CD14-positive monocyte (primary cell): ENCODE results near the gene AVPR2. TPM values are rescaled to one million over a fixed set of nuclear protein-coding genes. Genes with fewer than 3 reads are reported as not detected.

ENCODE experiments used
- DNase-seq, 3 donors: peaks; one replicate each; pipeline ENCODE4 v3.0.0-alpha.2; 2011 to 2022
- H2AFZ ChIP-seq: 2 replicates; pipeline ENCODE4 v1.6.0; 2012; ENCODE audit warnings: mild to moderate bottlenecking, low read depth, low read length, inconsistent platforms; ENCODE audit not compliant: insufficient read depth, poor library complexity, severe bottlenecking
- H3K27ac ChIP-seq, 2 donors: 1 replicate in 1 of 2; 2 replicates in 1 of 2; pipeline ENCODE4 v1.5.1; 2012 to 2013; ENCODE audit warnings: low read length in 2 of 2, control low read depth in 1 of 2, inconsistent platforms in 1 of 2, low read depth in 1 of 2, mild to moderate bottlenecking in 1 of 2
- H3K27me3 ChIP-seq, 2 donors: one replicate each; pipeline versions ENCODE4 v1.6.0 to v1.6.1; 2011 to 2013; ENCODE audit warnings: low read length in 2 of 2; ENCODE audit not compliant: control insufficient read depth in 2 of 2, insufficient read depth in 2 of 2
- H3K36me3 ChIP-seq, 2 donors: replicated peaks in 1 of 2; 1 replicate in 1 of 2; 2 replicates in 1 of 2; pipeline versions ENCODE4 v1.5.1 to v1.6.1; 2012 to 2013; ENCODE audit warnings: low read length in 2 of 2, control low read depth in 1 of 2, inconsistent platforms in 1 of 2, mild to moderate bottlenecking in 1 of 2; ENCODE audit not compliant: insufficient read depth in 2 of 2, control insufficient read depth in 1 of 2
- H3K4me1 ChIP-seq, 2 donors: 1 replicate in 1 of 2; 2 replicates in 1 of 2; pipeline versions ENCODE4 v1.5.1 to v1.6.1; 2012 to 2013; ENCODE audit warnings: low read length in 2 of 2, control low read depth in 1 of 2, inconsistent platforms in 1 of 2, mild to moderate bottlenecking in 1 of 2, moderate library complexity in 1 of 2; ENCODE audit not compliant: insufficient read depth in 2 of 2, control insufficient read depth in 1 of 2
- H3K4me2 ChIP-seq: replicated peaks from 2 replicates; pipeline ENCODE3; 2012; ENCODE audit warnings: low read length, moderate library complexity, mild to moderate bottlenecking; ENCODE audit not compliant: poor library complexity, severe bottlenecking; ENCODE audit errors: extremely low read depth
- H3K4me3 ChIP-seq, 3 experiments: fragments of 200-600 bp in 1 of 3; sonication (generic) in 1 of 3; replicated peaks in 1 of 3; 1 replicate in 2 of 3; 2 replicates in 1 of 3; pipeline ENCODE4 v1.5.1; 2011 to 2013; ENCODE audit warnings: low read length in 3 of 3, mild to moderate bottlenecking in 3 of 3, control low read depth in 2 of 3, low read depth in 2 of 3, inconsistent platforms in 1 of 3, moderate library complexity in 1 of 3
- H3K79me2 ChIP-seq: 2 replicates; pipeline ENCODE4 v1.6.0; 2012; ENCODE audit warnings: mild to moderate bottlenecking, control low read depth, inconsistent platforms, low read length, moderate library complexity; ENCODE audit not compliant: insufficient read depth
- H3K9ac ChIP-seq: 2 replicates; pipeline ENCODE4 v1.6.0; 2017; ENCODE audit warnings: low read length, mild to moderate bottlenecking; ENCODE audit not compliant: insufficient read depth, poor library complexity, severe bottlenecking
- H3K9me3 ChIP-seq, 2 donors: replicated peaks in 1 of 2; 1 replicate in 1 of 2; 2 replicates in 1 of 2; pipeline versions ENCODE4 v1.5.1 to v1.6.1; 2012 to 2013; ENCODE audit warnings: low read length in 2 of 2, control low read depth in 1 of 2; ENCODE audit not compliant: control insufficient read depth in 1 of 2, insufficient read depth in 1 of 2
- H4K20me1 ChIP-seq: 2 replicates; pipeline ENCODE4 v1.6.0; 2012; ENCODE audit warnings: mild to moderate bottlenecking, low read length, control low read depth, moderate library complexity; ENCODE audit not compliant: insufficient read depth
- H3K27ac Mint-ChIP-seq, 7 donors: one replicate each; pipeline ENCODE4 v1.8.0; 2020; ENCODE audit warnings: mild to moderate bottlenecking in 7 of 7, mixed read lengths in 7 of 7, moderate library complexity in 6 of 7, inconsistent platforms in 2 of 7
- H3K27me3 Mint-ChIP-seq, 3 donors: one replicate each; pipeline ENCODE4 v1.8.0; 2021 to 2022; ENCODE audit warnings: low read depth in 3 of 3, mild to moderate bottlenecking in 3 of 3, mixed read lengths in 3 of 3, moderate library complexity in 3 of 3, inconsistent platforms in 1 of 3
- H3K36me3 Mint-ChIP-seq, 2 donors: one replicate each; pipeline ENCODE4 v1.8.0; 2020; ENCODE audit warnings: mixed read lengths in 2 of 2, inconsistent platforms in 1 of 2, mild to moderate bottlenecking in 1 of 2
- H3K4me1 Mint-ChIP-seq: one replicate; pipeline ENCODE4 v1.8.0; 2020; ENCODE audit warnings: mild to moderate bottlenecking, mixed read lengths
- H3K4me3 Mint-ChIP-seq, 2 donors: one replicate each; pipeline ENCODE4 v1.8.0; 2020; ENCODE audit warnings: mild to moderate bottlenecking in 2 of 2, mixed read lengths in 2 of 2, moderate library complexity in 1 of 2
- H3K9me3 Mint-ChIP-seq, 7 donors: one replicate each; pipeline ENCODE4 v1.8.0; 2020 to 2022; ENCODE audit warnings: mixed read lengths in 7 of 7, mild to moderate bottlenecking in 6 of 7, moderate library complexity in 6 of 7, inconsistent platforms in 2 of 7
- WGBS: methylation state at CpG from one replicate; pipeline ENCODE4 v1.1.5; 2013; ENCODE audit warnings: missing lambda C conversion rate; ENCODE audit not compliant: insufficient coverage; 5-methylcytosine and 5-hydroxymethylcytosine counted together
- intact Hi-C, 2 donors: fragments of 100-400 bp; cut with micrococcal nuclease; formaldehyde crosslinking; loops; one replicate each; pipeline versions ENCODE4 v1.15.0 to v1.15.1; 2023
- polyA plus RNA-seq, 3 donors: library from polyadenylated mRNA; depleted of rRNA in 1 of 3; unstranded in 2 of 3; stranded (reverse) in 1 of 3; fragments of 300-500 nt in 2 of 3; fragments of >200 nt in 1 of 3; fragmentation: Illumina TruSeq in 2 of 3; gene quantifications; 1 replicate in 2 of 3; 2 replicates in 1 of 3; pipeline ENCODE4 v1.2.3, GENCODE V29; 2012 to 2021
- TF ChIP-seq, protein P1 (sequence below): fragments of 200-600 bp; IDR thresholded peaks from one replicate; pipeline ENCODE4 v1.8.0; 2022; ENCODE audit warnings: antibody characterized with exemption, mild to moderate bottlenecking

AVPR2 gene
- polyA plus RNA-seq, 3 donors, result 0.14 to 0.27 TPM; not detected in 1

DNA sequence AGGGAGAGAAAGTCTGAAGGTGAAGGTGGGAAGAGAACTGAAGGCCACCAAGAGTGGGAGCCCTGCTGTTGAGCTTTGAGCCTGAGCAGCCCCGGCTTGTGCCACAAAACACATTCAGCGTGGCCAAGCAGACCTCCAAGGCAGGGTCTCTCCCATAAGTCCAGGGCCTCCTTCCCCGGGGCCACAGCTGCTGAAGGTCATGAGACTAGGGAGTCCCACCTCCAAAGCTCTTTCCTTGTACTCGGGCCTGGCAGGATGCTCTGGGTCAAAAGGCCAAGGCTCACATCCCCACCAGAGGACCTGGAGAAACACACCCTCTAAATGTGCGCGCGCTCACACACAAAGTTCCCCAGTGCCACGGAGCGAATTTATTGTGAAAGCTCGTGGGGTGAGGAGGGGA is 25.1 kb downstream of the AVPR2 start:
- peaks cover 17 to 32% of the 10 kb centered on the region in 2 donors for H3K36me3 Mint-ChIP-seq
- Histone ChIP-seq H3K9me3 (no peaks in the 10 kb centered on the region), H3K4me3 (no peak overlapping the region), H3K36me3 (peaks cover 31 to 36% of the 10 kb centered on the region in 2 donors), H3K4me2 (no peak overlapping the region), H3K9ac (no peak overlapping the region), H2AFZ (no peak overlapping the region), H3K79me2 (peaks cover 61% of the 10 kb centered on the region), H4K20me1 (peaks cover 90% of the 10 kb centered on the region), H3K27me3 (peaks cover 0 to 3% of the 10 kb centered on the region in 2 donors), H3K4me1 (peaks cover 49 to 70% of the 10 kb centered on the region in 2 donors), H3K27ac (peak overlapping the region; percentile 27 to 50)
- intact Hi-C loops, result loop anchor here (5.0 to 10.0 kb wide), 4 partner anchors 135 to 207 kb away; partner anchors contain the start of genes IDH3G (in 2 of the 2), SSR4 (in 2 of the 2), ABCD1 (in 1 of the 2) and BCAP31 (in 1 of the 2)
- H3K9me3 Mint-ChIP-seq, result peaks cover 0 to 18% (median 6%) of the 10 kb centered on the region in 7 donors
- no peak for DNase-seq
- H3K4me1 Mint-ChIP-seq, result peaks cover 24% of the 10 kb centered on the region
- H3K4me3 Mint-ChIP-seq, result no peak overlapping the region
- H3K27ac Mint-ChIP-seq, result peak overlapping the region in 6 of 7 donors; percentile 16 to 95 (median 66)
- TF ChIP-seq, protein P1, sequence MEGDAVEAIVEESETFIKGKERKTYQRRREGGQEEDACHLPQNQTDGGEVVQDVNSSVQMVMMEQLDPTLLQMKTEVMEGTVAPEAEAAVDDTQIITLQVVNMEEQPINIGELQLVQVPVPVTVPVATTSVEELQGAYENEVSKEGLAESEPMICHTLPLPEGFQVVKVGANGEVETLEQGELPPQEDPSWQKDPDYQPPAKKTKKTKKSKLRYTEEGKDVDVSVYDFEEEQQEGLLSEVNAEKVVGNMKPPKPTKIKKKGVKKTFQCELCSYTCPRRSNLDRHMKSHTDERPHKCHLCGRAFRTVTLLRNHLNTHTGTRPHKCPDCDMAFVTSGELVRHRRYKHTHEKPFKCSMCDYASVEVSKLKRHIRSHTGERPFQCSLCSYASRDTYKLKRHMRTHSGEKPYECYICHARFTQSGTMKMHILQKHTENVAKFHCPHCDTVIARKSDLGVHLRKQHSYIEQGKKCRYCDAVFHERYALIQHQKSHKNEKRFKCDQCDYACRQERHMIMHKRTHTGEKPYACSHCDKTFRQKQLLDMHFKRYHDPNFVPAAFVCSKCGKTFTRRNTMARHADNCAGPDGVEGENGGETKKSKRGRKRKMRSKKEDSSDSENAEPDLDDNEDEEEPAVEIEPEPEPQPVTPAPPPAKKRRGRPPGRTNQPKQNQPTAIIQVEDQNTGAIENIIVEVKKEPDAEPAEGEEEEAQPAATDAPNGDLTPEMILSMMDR, result no peak
- WGBS, result 100% methylated on average over 2 of the region's 10 CpGs
- peaks cover 0 to 27% (median 2%) of the 10 kb centered on the region in 3 donors for H3K27me3 Mint-ChIP-seq

DNA sequence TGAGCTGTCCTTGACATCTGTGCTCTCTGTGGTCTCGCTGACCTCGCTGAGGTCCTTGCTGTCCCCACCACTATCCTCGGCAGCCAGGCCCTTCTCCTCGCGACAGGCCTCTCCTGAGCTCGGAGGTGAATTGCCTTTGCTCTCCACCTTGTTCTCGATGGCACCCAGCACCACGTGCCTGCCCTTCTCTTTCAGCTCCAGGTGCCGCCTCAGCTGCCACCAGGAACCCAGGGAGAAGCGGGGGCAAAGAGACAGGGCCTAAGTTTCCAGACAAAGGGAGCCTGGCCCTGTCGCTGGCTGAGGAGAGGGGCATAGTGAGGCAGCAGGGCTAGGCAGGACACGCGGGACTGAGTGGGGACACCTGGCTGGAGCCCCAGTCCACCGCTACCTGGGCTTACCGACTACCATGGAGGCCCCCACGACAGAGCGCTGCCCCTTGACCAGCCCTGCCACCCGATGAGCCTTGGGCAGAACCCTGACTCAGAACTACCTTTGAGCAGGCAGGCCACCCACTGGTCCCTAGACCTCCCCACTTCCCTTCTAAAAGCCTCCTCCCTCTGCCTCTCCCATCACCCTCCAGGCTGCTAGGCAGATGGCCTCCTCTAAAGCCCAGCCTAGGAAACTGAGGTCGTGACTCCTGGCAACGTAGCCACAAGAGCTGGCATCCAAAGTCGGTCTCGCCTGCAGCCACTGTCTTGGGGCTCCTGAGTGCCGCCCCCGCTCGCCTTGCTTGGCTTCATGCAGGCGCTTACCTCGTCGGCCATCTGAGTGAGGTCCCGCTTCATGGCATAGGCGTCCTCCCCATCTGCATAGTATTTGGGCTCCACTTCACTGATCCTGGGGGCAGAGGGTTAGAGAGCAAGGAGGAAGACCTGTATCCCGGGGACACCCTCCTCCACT is 25.8 kb downstream of the AVPR2 start:
- H3K9me3 Mint-ChIP-seq, result peaks cover 0 to 18% (median 6%) of the 10 kb centered on the region in 7 donors
- no peak overlapping the region for H3K4me3 Mint-ChIP-seq
- no peaks in the 10 kb centered on the region for H3K9me3 ChIP-seq
- DNase-seq, result no peak
- peak overlapping the region; percentile 27 to 50 for H3K27ac ChIP-seq
- H3K79me2 ChIP-seq, result peaks cover 54% of the 10 kb centered on the region
- H3K4me1 ChIP-seq, result peaks cover 43 to 65% of the 10 kb centered on the region in 2 donors
- H4K20me1 ChIP-seq, result peaks cover 84% of the 10 kb centered on the region
- H3K27me3 Mint-ChIP-seq, result peaks cover 0 to 27% (median 2%) of the 10 kb centered on the region in 3 donors
- no peak overlapping the region for H3K4me3 ChIP-seq
- H3K27me3 ChIP-seq, result peaks cover 0 to 3% of the 10 kb centered on the region in 2 donors
- H3K4me2 ChIP-seq, result no peak overlapping the region
- peaks cover 31 to 36% of the 10 kb centered on the region in 2 donors for H3K36me3 ChIP-seq
- H3K36me3 Mint-ChIP-seq, result peaks cover 17 to 32% of the 10 kb centered on the region in 2 donors
- H3K27ac Mint-ChIP-seq, result peak overlapping the region in 3 of 7 donors; percentile 56 to 69 (median 63)
- intact Hi-C loops, result no loop called here
- TF ChIP-seq, protein P1, result no peak
- no peak overlapping the region for H3K9ac ChIP-seq
- peaks cover 21% of the 10 kb centered on the region for H3K4me1 Mint-ChIP-seq
- H2AFZ ChIP-seq, result no peak overlapping the region
- WGBS, result 96% methylated on average over 16 of the region's 31 CpGs
